GM18511 (cell line): Measurements from ENCODE around the gene TMEFF1.
"Not testable (repeated sequence)": the region's sequence is repeated elsewhere in the genome, so short reads cannot be mapped to it uniquely, and the experiment has no call there.

Experiments
- ATAC-seq: cut with Tn5 transposase; IDR thresholded peaks from one replicate; pipeline ENCODE4 v1.9.1; 2021; ENCODE audit warnings: mild to moderate bottlenecking, moderate library complexity; ENCODE audit not compliant: unreplicated experiment

Gene TMEFF1, protein sequence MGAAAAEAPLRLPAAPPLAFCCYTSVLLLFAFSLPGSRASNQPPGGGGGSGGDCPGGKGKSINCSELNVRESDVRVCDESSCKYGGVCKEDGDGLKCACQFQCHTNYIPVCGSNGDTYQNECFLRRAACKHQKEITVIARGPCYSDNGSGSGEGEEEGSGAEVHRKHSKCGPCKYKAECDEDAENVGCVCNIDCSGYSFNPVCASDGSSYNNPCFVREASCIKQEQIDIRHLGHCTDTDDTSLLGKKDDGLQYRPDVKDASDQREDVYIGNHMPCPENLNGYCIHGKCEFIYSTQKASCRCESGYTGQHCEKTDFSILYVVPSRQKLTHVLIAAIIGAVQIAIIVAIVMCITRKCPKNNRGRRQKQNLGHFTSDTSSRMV

DNA sequence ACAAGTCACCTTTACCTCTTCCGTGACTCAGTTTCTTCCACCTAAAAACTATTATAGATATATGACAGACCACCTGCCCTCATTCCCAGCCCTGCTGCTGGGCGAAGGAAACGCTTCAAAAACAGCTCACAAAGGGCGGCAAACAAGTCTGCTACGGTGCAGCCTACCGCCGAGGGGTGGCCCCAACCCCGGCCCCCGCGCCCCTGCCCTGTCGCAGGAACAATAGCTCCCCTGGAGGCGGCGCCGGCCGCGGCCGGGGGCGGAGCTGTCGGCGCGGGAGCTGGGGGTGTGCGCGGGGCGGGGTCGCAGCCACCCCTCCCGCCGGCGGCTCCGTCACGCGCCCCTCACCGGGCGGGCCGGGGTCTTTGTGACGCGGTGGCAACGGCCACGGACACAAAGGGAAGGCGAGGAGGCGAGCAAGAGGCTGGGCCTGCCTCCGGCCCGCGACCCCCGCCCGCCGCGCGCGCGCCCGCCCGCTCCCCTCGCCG, at the start of gene TMEFF1:
TMEFF1 (plus strand) TSS at position 362 of the 488 bp plus-strand sequence. CDS start 396 bp downstream, outside the sequence.
- peak; percentile 54 for ATAC-seq

DNA sequence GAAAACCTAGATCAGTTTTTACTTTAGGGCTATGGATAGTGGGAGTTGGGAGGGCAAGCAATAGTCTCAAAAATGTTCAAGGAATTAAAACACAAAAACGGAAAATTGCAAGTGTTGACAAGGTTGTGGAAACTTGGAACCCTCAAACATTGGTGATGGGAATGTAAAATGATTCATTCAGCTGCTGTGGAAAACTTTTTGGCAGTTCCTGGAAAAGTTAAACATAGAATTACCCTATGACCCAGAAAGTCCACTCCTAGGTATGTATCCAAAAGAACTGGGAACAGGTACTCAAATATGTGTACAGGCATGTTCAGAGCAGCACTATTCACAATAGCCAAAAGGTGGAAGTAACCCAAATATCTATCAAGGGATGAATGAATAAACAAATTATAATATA, 47.2 kb upstream of the TMEFF1 start:
- no peak for ATAC-seq

DNA sequence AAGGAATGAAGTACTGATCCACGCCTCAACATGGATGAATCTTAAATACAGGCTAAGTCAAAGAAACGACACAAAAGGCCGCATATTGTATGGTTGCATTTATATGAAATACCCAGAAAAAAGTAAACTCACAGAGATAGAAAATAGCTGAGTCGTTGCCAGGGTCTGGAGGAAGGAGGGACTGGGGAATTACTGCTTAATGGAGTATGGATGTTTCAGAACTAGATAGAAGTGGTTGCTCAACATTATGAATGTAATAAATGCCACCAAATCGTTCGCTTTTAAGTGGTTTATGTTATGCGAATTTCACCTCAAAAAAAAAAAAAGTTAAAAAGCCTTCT, 46.8 kb upstream of the TMEFF1 start:
- no peak for ATAC-seq

DNA sequence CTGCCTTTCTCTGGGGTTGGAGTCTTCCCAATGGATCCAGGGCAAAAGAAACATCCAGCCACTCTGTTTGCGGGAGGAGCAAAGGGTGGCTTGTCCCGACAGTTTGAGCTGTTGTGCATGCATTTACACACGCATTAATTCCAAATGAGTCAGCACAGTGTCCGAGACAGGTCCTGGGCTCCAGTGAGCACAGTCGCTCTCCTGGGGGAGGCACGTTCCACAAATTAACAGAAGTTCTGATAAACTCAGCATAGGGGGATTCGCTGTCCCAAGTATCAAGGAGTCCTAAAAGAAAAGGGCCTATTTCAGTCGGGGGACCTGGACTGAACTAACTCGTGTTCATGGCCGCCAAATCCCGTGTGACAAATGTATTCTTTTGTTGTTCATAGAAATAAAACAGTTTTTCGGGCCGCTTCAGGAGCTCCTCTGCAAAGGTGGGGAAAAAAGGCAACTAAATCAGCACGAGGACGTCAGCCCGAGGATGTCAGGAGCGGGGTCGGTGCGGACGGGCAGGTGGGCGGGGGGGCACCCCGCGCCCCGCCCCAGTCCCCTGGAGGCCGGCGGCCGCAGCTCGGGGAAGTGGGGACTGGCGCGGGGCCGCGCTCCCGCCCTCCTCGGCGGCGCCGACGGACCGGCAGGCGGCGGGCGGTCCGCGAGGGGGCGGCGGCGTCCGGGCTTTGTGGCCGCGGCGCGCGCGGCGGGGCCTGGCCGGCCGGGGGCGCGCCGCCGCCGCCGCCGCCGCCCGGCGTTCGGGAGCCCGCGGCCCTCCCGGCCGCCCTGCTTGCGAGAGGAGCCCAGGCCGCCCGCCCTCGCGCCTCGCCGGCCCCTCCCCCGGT, 46.2 kb upstream of the TMEFF1 start, which contains the start of gene MSANTD3:
MSANTD3 (plus strand) TSS at position 614 of the 836 bp plus-strand sequence. CDS start 14,796 bp downstream, outside the sequence.
- peak; percentile 75 for ATAC-seq

DNA sequence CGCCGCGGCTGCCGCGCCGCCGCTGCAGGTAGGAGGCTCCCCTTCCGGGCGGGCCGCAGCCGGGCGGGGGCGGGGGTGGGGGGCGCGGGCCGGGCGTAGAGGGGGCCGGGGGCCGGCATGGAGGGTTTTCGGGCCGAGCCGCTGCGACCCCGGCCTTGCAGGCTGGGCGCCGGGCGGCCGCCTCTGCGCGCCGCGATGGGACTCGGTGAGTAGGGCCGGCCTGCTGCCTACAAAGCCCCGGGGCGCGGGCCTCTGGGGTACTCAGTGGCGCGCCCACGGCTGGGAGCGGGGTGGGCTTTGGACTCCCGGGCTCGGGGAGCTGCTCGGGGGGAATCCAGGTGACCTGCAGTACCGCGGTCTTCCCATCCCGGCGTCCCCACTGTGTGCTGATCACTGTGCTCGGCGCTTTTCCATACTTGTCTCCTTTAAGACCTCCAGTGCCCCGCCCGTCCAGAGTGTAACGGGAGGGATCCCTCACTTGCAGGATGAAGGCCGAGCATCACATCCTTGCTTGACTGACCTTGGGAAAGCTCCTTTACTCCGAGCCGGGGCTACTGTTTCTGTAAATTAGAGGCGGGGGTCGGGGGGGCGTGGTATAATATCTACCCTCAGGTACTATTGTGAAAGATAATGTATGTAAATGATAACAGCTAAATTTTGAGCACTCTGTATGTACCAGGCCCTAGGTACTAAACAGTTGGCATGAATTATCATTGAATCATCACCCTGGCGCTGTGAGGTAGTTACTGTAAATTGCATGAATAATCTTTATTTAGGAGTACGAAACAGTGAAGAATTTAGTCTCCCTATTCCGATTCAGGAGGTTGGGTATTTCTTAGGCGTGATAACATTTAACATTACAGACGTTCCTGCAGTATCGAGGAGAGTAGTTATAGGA, 45.3 kb upstream of the TMEFF1 start:
- peak; percentile 65 for ATAC-seq

DNA sequence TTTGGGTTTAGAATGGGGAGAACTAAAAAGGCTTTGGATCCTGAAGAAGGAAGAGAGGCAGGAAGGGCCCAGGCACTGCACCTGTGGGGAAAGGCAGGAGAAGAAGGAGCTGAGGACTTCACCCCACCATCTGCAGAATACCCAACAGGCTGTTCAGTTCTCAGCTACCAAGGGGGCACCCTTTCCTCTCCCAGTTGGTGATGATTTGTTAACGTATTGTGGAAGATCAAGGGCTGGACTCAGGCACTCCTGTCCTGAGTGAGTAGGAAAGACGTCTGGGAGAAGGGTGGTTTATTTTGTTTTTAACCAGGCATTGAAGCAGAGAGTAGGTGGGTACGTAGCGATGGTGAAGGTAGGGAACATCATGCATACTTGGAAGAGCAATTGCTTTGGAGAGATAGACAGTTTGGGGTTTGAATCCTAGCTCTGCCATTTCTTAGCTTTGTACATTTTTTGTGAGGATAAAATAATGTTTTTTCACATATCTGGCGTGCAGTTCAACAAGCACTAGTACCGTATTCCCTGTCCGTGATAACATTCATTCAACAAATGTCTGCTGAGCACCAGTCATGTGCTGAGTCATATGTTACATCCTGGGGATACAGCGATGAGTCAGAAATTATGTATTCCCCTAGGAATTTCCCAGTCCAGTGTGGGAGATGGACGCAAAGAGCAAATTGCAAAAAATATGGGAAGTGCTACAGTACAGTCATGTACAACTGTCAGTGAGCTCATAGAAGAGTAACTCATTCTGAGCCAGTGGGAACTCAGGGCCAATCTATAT, 43.9 kb upstream of the TMEFF1 start:
- no peak for ATAC-seq

DNA sequence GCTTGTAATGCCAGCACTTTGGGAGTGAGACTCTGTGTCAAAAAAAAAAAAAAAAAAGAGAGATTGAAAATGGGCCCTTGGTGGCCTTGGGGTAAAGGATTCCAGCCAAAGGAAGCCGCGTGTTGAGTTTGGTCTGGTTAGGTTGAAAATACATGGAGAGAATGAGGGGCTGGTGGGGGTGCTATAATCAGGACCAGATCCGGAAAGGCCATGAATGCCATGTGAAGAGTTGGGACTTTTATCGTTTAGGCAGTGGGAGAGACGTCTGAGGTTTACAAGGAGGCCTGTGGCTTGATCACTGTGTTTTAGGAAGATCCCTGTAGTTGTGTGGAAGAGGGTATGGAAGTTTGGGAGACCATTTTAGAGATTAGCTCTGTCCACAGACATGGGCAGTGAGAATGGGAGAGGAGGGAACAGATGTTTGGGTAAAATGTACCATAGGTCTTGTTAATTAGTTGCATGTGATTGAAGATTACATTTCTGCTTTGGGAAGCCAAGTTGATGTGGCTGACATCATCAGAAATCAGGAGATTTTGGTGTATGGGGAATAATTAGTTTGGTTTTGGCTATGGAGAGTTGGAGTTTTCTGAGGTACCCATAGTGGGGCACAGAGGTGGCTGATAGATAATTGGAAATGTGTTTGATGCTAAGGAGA, 42.5 kb upstream of the TMEFF1 start:
- no peak for ATAC-seq

DNA sequence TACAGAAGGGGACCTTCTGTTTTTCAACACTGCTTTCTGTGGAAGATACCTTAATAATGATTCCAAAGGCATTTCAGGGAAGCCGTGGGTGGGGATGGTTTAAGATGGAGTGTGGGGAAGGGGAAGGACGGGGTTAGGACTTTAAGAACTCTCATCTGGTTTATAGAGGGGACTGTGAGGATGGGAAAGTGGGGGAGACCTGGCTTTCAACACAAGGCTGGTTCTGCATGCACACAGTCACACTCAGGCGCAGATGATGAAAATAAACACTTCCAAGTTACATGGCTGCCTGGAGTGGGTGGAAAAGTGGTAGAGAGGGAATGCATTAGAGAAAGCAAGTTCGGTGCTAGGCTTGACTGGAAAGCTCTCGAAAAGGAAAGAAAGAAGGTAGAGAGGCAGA, 41.1 kb upstream of the TMEFF1 start:
- no peak for ATAC-seq

DNA sequence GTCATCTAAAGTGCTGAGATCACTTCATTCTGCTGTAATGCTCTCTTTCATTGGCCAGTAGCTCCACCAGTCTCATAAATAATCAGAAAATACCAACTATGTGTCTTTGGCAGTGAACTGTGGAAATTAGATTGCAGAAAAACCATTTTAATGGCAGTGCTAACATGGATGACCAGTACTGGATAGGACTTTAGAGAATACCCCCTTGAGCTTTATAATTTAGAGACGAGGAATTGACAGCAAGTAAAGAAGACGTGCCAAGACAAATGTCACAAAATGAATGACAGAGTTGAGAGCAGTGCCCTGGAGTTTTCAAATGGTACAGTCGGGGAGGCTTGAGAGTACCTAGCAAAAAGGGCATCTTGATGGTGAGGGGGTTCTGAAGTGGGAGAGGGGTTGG, 40.2 kb upstream of the TMEFF1 start:
- no peak for ATAC-seq

DNA sequence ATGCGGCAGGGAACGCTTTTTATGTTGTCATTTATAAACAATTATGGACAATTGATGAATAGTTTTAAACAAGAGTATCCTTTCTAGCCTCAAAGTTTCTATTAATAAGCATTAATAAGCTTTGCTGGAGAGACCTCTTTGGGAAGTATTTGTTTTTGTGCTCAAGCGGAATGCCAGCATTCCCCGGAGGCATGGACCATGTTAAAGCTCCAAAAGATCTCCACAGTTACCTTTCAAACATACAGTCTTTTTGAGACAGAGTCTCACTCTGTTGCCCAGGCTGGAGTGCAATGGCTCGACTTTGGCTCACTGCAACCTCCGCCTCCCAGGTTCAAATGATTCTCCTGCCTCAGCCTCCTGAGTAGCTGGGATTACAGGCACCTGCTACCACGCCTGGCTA, 36.4 kb upstream of the TMEFF1 start:
- ATAC-seq, result no peak

DNA sequence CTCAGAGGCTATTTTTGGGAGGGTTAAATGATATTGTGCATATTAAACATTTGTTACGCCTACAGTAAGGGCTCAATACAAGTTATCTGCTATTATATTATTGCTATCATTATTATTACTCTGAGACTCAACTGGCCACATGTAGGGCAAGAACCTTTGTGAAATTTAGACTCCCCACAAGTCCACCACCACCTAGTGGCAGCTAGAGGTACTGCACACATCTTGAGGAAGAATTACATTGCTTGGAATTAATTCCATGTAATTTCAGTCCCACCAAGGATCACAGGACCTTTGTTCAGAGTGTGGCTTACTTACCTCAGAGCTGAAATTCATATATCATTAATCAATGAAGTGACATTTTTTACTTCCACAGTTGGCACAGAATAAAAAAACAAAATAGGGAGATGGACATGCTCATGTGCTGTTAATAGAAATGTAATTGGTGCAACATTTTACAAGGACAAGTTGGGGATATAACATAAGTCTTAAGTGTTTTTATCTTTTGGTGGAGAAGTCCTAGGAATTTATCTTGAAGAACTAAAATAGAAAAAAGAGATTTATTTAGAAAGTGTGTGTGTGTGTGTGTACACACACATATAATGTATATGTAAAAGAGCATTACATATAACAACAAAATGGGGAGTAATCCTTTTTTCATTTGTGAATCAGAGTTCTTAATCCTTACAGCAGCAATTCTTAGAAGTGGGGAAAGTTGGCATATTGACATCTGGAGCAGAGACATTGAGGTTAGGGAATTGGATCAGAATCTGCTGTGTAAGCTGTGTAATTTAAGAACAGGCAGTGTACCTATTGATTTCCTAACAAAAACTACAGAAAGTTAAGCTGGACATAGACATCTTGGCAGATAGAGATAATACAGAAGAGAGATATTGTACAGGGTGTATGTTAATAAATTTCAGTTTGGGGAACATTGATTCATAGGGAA, 34.8 kb upstream of the TMEFF1 start:
- ATAC-seq, result peak; percentile 76

DNA sequence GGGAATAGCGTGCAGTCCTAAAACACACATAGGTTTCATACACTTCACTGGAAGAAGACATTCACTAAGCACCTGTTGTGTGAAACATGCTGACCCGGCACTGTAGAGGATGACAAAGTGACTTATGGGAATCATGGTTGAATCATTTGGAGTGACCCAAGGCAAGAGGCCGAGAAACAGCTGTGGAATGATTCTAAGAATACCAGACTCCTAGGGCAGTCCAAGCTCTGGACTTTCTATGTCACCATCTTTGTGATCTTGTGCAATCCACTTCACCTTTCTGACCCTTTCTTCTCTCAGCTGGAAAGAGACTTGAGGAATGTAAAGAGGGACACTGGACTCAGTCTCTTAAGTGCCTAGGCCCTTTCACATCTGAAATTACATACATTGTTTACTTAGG, 32.9 kb upstream of the TMEFF1 start:
- ATAC-seq, result no peak

DNA sequence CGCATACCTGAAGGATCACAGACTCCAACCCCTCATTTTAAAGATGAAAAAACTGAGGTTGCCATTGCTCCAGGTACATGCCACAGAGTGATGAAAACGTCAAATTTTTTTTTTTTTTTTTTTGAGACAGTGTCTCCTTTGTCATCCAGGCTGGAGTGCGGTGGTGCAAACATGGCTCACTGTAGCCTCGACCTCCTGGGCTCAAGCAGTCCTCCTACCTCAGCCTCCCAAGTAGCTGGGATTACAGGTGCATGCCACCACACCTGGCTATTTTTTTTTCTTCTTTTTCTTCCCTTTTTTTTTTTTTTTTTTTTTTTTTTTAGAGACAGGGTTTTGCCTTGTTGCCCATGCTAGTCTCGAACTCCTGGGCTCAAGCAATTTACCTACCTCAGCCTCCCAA, 32.5 kb upstream of the TMEFF1 start:
- not testable (repeated sequence) for ATAC-seq

DNA sequence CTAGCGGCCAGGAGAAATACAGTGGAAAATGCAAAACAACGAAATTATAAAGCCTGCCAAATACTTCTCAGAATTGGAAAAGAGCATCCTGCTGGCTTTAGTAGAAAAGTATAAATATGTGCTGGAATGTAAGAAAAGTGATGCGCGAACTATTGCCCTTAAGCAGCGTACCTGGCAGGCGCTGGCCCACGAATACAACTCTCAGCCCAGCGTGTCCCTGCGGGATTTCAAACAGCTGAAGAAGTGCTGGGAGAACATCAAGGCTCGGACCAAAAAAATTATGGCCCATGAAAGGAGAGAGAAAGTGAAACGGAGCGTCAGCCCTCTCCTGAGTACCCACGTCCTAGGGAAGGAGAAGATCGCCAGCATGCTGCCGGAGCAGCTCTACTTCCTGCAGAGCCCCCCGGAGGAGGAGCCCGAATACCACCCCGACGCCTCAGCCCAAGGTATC, 31.0 kb upstream of the TMEFF1 start:
- ATAC-seq, result no peak

DNA sequence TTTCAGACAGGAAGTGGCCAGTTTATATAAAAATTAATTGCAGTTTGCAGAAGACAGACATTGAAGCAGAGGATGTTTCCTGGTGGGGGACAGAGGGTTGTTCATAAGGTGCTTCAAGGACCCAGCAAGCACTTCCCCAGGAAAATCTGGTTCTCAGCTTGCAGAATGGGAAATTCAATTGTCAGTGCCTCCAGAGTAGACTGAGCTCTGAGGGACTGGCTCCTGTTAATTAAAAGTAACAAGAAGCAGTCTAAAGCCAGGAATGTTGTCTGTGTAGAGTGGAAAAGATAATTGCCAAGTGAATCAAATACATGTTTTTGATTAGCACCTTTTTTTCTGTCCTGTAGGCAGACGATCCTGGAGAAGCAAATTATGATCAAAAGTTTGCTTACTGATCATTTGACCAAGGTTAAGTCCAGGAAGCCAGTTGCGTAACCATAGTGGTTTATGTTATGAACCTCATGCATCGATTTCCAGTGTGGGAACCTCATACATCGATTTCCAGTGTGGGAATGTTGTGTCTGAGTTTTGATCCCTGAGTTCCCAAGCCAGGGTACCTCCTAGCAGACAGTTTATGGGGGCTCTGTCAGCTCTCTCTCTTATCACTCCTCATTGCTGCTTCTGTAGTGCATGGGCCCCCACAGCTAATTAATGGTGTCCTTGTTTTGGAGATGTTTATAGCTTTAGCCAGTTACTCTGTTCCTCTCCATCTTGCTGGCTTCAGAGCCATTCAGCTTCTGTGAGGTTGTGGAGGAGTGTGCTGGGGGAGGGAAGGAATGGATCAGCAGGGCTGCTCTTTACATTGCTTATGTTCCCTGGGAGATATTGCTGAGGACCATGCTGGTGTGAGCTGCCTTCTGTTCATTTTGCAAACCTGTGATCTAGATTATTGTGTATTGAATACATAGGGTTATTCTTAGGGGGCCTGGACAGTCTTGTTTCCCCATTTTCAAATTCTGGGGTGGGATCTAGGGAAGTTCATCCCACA, 28.9 kb upstream of the TMEFF1 start:
- ATAC-seq, result no peak

DNA sequence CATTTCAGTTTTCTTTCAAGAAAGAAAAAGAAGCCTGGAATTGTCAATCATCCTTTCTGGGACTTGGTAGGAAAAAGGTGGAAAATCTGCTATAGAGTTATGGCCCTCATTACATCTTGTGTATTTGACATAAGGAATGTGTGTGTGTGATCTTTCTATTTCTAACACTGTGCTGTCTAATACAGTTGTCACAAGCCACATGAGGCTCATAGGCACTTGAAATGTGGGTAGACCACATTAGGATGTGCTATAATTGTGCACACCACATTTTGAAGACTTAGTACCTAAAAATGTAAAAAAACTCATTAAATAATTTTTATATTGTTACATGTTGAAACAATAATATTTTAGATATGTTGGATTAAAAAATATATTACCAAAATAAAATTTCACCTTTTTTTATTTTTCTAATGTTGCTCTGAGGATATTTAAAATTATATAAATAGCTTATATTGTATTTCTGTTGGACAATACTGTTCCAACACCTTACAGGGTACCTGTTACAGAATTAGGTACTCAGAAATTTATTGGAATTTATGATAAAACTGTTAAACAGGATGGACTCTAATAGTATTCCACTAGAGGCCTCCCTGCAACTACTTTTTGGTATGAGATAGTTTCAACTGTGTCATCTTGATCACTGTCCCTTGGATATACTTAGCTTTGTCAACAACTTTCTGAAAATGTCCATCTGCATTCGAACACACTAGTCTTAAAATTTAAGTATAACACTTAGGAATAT, 27.6 kb upstream of the TMEFF1 start:
- no peak for ATAC-seq
